Astrocyte (in vitro differentiated cells and primary cell): ENCODE data around the gene SH2B2. TPM values are rescaled to one million over a fixed set of nuclear protein-coding genes. Genes with fewer than 3 reads are reported as not detected.
"Not testable (repeated sequence)": the region's sequence is repeated elsewhere in the genome, so short reads cannot be mapped to it uniquely, and the experiment has no call there.

Experiments
- DNase-seq: peaks from one replicate; pipeline ENCODE4 v3.0.0-alpha.2; 2010; ENCODE audit warnings: low read depth
- FAIRE-seq: peaks from 2 replicates; lab custom pipeline; 2011; peaks lifted over from hg19 to GRCh38; lab: Jason Lieb, UNC
- H2AFZ ChIP-seq: 2 replicates; pipeline ENCODE4 v1.6.0; 2012; ENCODE audit warnings: low read depth, low read length, inconsistent platforms
- H3K27ac ChIP-seq: 2 replicates; pipeline ENCODE4 v1.5.1; 2011; ENCODE audit warnings: low read depth, low read length, inconsistent platforms
- H3K27me3 ChIP-seq: 2 replicates; pipeline ENCODE4 v1.6.0; 2011; ENCODE audit warnings: low read length, inconsistent platforms; ENCODE audit not compliant: insufficient read depth
- H3K36me3 ChIP-seq: 2 replicates; pipeline ENCODE4 v1.5.1; 2011; ENCODE audit warnings: low read length, inconsistent platforms; ENCODE audit not compliant: insufficient read depth
- H3K4me1 ChIP-seq: 2 replicates; pipeline ENCODE4 v1.5.1; 2011; ENCODE audit warnings: low read length, inconsistent platforms; ENCODE audit not compliant: insufficient read depth
- H3K4me2 ChIP-seq: 2 replicates; pipeline ENCODE4 v1.6.0; 2012; ENCODE audit warnings: low read length, inconsistent platforms
- H3K4me3 ChIP-seq: 2 replicates; pipeline ENCODE4 v1.5.1; 2011; ENCODE audit warnings: low read depth, mild to moderate bottlenecking, low read length, inconsistent platforms; ENCODE audit not compliant: insufficient read depth
- H3K79me2 ChIP-seq: 2 replicates; pipeline ENCODE4 v1.6.0; 2012; ENCODE audit warnings: mild to moderate bottlenecking, low read length, inconsistent platforms; ENCODE audit not compliant: insufficient read depth
- H3K9ac ChIP-seq: 2 replicates; pipeline ENCODE4 v1.6.0; 2012; ENCODE audit warnings: mild to moderate bottlenecking, low read length, inconsistent platforms
- H3K9me3 ChIP-seq: 2 replicates; pipeline ENCODE4 v1.5.1; 2012; ENCODE audit warnings: low read depth, mild to moderate bottlenecking, low read length, inconsistent platforms; ENCODE audit not compliant: insufficient read depth
- H4K20me1 ChIP-seq: 2 replicates; pipeline ENCODE4 v1.6.0; 2012; ENCODE audit warnings: low read length, inconsistent platforms; ENCODE audit not compliant: insufficient read depth
- H3K27ac Mint-ChIP-seq: one replicate; pipeline ENCODE4 v1.8.0; 2021; ENCODE audit warnings: mild to moderate bottlenecking, mixed read lengths; ENCODE audit not compliant: unreplicated experiment
- H3K27me3 Mint-ChIP-seq: one replicate; pipeline ENCODE4 v1.8.0; 2021; ENCODE audit warnings: low read depth, mixed read lengths; ENCODE audit not compliant: unreplicated experiment
- H3K36me3 Mint-ChIP-seq: one replicate; pipeline ENCODE4 v1.8.0; 2021; ENCODE audit warnings: low read depth, mixed read lengths; ENCODE audit not compliant: unreplicated experiment
- H3K4me1 Mint-ChIP-seq: one replicate; pipeline ENCODE4 v1.8.0; 2021; ENCODE audit warnings: low read depth, mixed read lengths; ENCODE audit not compliant: unreplicated experiment
- H3K4me3 Mint-ChIP-seq: one replicate; pipeline ENCODE4 v1.8.0; 2021; ENCODE audit warnings: mild to moderate bottlenecking, moderate library complexity, mixed read lengths; ENCODE audit not compliant: unreplicated experiment
- H3K9me3 Mint-ChIP-seq: one replicate; pipeline ENCODE4 v1.8.0; 2021; ENCODE audit warnings: mild to moderate bottlenecking, mixed read lengths; ENCODE audit not compliant: unreplicated experiment
- EZH2 ChIP-seq: IDR thresholded peaks from 2 replicates; pipeline ENCODE4 v1.6.1; 2012; ENCODE audit warnings: mild to moderate bottlenecking, low read length, inconsistent platforms; ENCODE audit not compliant: insufficient read depth
- total RNA-seq: library from RNA; stranded (reverse); gene quantifications from 2 replicates; pipeline ENCODE4 v1.2.1, GENCODE V29; 2021
- TF ChIP-seq, protein P1 (sequence below): IDR thresholded peaks from 2 replicates; pipeline ENCODE4 v1.5.1; 2011; ENCODE audit warnings: low read depth, mild to moderate bottlenecking, inconsistent platforms, low read length, moderate library complexity; ENCODE audit not compliant: insufficient read depth

SH2B2 gene
- total RNA-seq, 1 donor from 2014 or later = 5.6 TPM

DNA sequence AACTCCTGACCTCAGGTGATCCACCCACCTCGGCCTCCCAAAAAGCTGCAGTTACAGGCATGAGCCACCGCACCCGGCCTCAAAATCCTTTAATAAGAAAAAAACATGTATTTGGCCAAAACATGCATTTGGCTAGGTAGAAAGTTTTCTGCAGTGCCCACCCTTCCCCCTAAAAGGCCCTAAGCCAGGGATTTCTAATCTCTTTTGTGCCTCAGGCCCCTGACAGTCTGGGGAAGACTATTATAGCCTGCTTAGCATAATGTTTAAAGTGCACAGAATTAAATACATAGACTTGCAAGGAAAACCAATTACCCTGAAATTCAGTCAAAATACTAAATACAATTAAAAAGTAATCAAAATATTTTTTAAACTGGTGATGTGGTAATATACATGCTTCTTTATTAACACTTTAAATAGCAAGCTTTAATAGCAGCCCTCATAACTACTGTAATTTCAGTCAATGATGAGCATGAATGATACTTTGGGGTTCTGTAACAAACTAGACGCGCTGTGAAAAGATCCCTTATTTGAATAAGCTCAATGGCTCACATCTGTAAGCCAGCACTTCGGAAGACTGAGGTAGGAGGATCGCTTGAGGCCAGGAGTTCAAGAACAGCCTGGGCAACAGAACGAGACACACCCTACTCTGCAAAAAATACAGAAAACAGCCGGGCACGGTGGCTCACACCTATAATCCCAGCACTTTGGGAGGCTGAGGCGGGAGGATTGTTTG is 39.7 kb downstream of the SH2B2 start:
- Histone ChIP-seq H3K27ac (no peak overlapping the region), H3K4me2 (no peak overlapping the region), H3K9me3 (no peaks in the 10 kb centered on the region), H3K79me2 (no peaks in the 10 kb centered on the region), H4K20me1 (no peaks in the 10 kb centered on the region), H2AFZ (no peak overlapping the region), H3K4me3 (no peak overlapping the region), H3K36me3 (no peaks in the 10 kb centered on the region), H3K4me1 (no peaks in the 10 kb centered on the region), H3K9ac (no peak overlapping the region), H3K27me3 (peaks cover 11% of the 10 kb centered on the region)
- FAIRE-seq (no peak), DNase-seq (no peak)
- Mint-ChIP-seq H3K27ac (no peak overlapping the region), H3K9me3 (peaks cover 2% of the 10 kb centered on the region), H3K27me3 (peaks cover 18% of the 10 kb centered on the region), H3K4me1 (peaks cover 2% of the 10 kb centered on the region), H3K4me3 (no peak overlapping the region), H3K36me3 (no peaks in the 10 kb centered on the region)
- TF ChIP-seq, protein P1, sequence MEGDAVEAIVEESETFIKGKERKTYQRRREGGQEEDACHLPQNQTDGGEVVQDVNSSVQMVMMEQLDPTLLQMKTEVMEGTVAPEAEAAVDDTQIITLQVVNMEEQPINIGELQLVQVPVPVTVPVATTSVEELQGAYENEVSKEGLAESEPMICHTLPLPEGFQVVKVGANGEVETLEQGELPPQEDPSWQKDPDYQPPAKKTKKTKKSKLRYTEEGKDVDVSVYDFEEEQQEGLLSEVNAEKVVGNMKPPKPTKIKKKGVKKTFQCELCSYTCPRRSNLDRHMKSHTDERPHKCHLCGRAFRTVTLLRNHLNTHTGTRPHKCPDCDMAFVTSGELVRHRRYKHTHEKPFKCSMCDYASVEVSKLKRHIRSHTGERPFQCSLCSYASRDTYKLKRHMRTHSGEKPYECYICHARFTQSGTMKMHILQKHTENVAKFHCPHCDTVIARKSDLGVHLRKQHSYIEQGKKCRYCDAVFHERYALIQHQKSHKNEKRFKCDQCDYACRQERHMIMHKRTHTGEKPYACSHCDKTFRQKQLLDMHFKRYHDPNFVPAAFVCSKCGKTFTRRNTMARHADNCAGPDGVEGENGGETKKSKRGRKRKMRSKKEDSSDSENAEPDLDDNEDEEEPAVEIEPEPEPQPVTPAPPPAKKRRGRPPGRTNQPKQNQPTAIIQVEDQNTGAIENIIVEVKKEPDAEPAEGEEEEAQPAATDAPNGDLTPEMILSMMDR = no peak
- TF ChIP-seq EZH2 = no peak

DNA sequence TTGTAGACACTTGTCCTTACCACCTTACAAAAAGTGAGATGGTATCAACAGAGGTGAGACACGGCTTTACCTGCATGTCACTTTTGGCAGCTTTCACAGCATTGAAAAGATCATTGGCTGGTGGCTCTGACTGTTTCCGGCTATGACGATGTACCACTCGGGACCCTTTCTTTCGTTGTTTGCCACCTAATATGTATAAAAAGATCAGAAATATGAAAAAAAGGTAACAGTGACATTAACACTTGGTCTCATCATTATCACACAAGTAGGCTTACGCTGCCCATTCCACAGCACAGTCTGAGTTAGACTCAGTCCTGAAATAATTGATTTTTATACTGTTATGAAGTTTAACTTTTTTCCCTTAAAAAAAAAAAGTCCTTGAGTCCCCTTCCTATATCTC is 40.5 kb downstream of the SH2B2 start:
- H3K9me3 ChIP-seq, H3K9me3 Mint-ChIP-seq, DNase-seq, H2AFZ ChIP-seq, H3K4me2 ChIP-seq, H4K20me1 ChIP-seq, H3K4me3 ChIP-seq, H3K27ac Mint-ChIP-seq, FAIRE-seq, H3K9ac ChIP-seq, H3K4me3 Mint-ChIP-seq, H3K36me3 Mint-ChIP-seq, H3K36me3 ChIP-seq, H3K4me1 Mint-ChIP-seq, H3K27ac ChIP-seq, H3K79me2 ChIP-seq, H3K4me1 ChIP-seq: not testable (repeated sequence)
- peaks cover 22% of the 10 kb centered on the region for H3K27me3 Mint-ChIP-seq
- H3K27me3 ChIP-seq = peaks cover 11% of the 10 kb centered on the region

GRCh38 chr7:102328863-102329262 is 42.2 kb downstream of the SH2B2 start:
- DNase-seq, H2AFZ ChIP-seq, H3K4me1 ChIP-seq, H3K9ac ChIP-seq, H3K36me3 ChIP-seq, H3K27ac Mint-ChIP-seq, FAIRE-seq, H3K4me1 Mint-ChIP-seq, H3K27ac ChIP-seq, H3K4me3 Mint-ChIP-seq, H3K36me3 Mint-ChIP-seq, H3K9me3 ChIP-seq, H3K4me3 ChIP-seq, H3K4me2 ChIP-seq, H4K20me1 ChIP-seq, H3K79me2 ChIP-seq, H3K9me3 Mint-ChIP-seq: not testable (repeated sequence)
- peaks cover 11% of the 10 kb centered on the region for H3K27me3 ChIP-seq
- peaks cover 16% of the 10 kb centered on the region for H3K27me3 Mint-ChIP-seq

DNA sequence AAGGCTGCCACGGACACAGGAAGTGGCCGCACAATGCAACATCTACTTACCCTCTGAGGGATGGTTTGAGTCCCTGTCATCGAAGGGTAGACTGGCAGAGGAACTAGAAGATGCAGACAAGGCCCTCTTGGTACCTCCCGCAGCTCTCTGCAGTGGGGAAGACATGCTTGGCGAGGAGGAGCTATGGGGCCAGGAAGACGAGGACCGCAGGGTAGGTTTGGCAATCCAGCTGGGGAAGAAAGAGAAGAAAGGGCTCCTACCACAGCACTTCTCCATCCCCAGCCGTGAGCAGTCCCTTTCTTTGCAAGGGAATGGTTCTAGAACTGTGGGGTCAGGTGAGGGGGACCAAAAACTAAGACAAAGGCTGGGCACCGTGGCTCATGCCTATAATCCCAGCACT is 42.7 kb downstream of the SH2B2 start:
- not testable (repeated sequence) for H3K4me2 ChIP-seq, H4K20me1 ChIP-seq, H3K9me3 ChIP-seq, DNase-seq, H3K9me3 Mint-ChIP-seq, H3K4me3 ChIP-seq, H3K79me2 ChIP-seq, H2AFZ ChIP-seq, H3K9ac ChIP-seq, H3K4me1 Mint-ChIP-seq, FAIRE-seq, H3K27ac Mint-ChIP-seq, H3K4me3 Mint-ChIP-seq, H3K4me1 ChIP-seq, H3K27ac ChIP-seq, H3K36me3 Mint-ChIP-seq, H3K36me3 ChIP-seq
- H3K27me3 Mint-ChIP-seq = peaks cover 16% of the 10 kb centered on the region
- peaks cover 11% of the 10 kb centered on the region for H3K27me3 ChIP-seq

DNA sequence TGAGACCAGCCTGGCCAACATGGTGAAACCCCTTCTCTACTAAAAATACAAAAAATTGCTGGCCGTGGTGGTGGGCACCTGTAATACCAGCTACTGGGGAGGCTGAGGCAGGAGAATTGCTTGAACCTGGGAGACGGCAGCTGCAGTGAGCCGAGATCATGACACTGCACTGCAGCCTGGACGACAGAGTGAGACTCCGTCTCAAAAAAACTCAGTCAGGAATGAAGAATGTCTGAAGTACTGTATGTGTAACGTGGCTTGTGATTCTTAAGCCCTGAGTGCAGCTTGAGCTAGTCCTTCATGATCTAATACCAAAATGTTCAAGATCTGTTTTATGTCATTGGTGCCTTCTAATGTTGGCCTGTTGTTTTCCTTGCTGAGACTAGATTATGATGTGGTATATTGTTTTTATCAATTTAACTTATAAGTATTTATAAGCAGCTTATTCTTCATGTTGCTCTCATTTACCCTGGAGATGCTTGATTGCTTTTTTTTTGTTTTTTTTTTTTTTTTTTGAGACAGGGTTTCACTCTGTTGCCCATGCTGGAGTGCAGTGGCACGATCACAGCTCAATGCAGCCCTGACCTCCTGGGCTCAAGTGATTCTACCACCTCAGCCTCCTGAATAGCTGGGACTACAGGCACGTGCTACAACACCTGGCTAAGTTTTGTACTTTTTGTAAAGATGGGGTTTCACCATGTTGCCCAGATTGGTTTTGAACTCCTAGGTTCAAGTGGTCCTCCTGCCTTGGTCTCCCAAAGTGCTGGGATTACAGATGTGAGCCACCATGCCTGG is 44.2 kb downstream of the SH2B2 start:
- H3K4me3 ChIP-seq, H2AFZ ChIP-seq, H3K27ac Mint-ChIP-seq, H3K79me2 ChIP-seq, H3K9me3 Mint-ChIP-seq, H3K9me3 ChIP-seq, FAIRE-seq, H3K4me1 ChIP-seq, H3K4me1 Mint-ChIP-seq, H3K27ac ChIP-seq, H4K20me1 ChIP-seq, H3K9ac ChIP-seq, DNase-seq, H3K4me3 Mint-ChIP-seq, H3K36me3 ChIP-seq, H3K36me3 Mint-ChIP-seq, H3K4me2 ChIP-seq: not testable (repeated sequence)
- H3K27me3 Mint-ChIP-seq = peaks cover 16% of the 10 kb centered on the region
- peaks cover 11% of the 10 kb centered on the region for H3K27me3 ChIP-seq
